ENCODE measurements around the gene THOP1. TPM values are rescaled to one million over a fixed set of nuclear protein-coding genes. Genes with fewer than 3 reads are reported as not detected.

The THOP1 gene
- total RNA-seq, 1 donor from 2014 or later, result 29.3 TPM

DNA sequence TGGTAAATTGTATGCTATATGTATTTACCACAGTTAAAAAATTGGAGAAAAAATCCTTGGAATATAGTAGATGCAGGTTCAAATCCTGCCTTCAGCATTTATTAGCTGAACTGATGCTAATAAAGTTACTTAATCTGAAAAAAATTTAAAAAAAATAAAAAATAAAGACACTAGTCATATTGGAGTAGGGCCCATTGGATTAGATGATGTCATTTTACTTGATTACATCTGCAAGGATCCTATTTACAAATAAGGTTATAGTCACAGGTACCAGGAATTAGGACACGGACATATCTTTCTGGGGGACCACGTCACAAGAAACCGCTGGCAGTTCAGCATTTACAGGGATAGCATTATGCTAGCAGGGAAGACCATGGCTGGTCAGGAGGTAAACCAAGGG is 62.2 kb downstream of the THOP1 start:
- H3K27ac ChIP-seq, result no peak overlapping the region
- no peak overlapping the region for H3K4me3 ChIP-seq
- ATAC-seq (no peak), DNase-seq (no peak)
- H3K9me3 ChIP-seq, result peaks cover 7% of the 10 kb centered on the region
- intact Hi-C loops (cut with DNase I), result no loop called here
- H3K4me1 ChIP-seq, result peaks cover 5% of the 10 kb centered on the region
- TF ChIP-seq, protein P1, sequence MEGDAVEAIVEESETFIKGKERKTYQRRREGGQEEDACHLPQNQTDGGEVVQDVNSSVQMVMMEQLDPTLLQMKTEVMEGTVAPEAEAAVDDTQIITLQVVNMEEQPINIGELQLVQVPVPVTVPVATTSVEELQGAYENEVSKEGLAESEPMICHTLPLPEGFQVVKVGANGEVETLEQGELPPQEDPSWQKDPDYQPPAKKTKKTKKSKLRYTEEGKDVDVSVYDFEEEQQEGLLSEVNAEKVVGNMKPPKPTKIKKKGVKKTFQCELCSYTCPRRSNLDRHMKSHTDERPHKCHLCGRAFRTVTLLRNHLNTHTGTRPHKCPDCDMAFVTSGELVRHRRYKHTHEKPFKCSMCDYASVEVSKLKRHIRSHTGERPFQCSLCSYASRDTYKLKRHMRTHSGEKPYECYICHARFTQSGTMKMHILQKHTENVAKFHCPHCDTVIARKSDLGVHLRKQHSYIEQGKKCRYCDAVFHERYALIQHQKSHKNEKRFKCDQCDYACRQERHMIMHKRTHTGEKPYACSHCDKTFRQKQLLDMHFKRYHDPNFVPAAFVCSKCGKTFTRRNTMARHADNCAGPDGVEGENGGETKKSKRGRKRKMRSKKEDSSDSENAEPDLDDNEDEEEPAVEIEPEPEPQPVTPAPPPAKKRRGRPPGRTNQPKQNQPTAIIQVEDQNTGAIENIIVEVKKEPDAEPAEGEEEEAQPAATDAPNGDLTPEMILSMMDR (IDR thresholded peaks at IDR 0.05), result no peak
- peaks cover 18% of the 10 kb centered on the region for H3K36me3 ChIP-seq
- H3K27me3 ChIP-seq, result no peaks in the 10 kb centered on the region

DNA sequence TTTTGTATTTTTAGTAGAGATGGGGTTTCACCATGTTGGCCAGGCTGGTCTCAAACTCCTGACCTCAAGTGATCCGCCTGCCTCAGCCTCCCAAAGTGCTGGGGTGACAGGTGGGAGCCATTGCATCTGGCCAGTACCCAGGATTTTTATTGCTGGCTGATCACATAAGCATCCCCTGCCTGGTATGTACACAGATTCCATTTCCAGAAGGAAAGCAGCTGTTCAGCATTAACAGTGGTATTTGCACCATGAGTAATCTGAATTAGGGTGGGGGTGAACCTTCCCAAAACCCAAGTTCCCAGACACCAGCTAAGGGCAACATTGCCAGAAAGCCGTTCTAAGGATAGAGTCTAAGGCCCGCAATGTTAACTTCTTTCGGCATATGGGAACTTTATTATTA is 63.3 kb downstream of the THOP1 start:
- intact Hi-C loops (cut with DNase I), result no loop called here
- ATAC-seq (no peak), DNase-seq (no peak)
- Histone ChIP-seq H3K36me3 (peaks cover 29% of the 10 kb centered on the region), H3K4me1 (no peaks in the 10 kb centered on the region), H3K9me3 (peaks cover 18% of the 10 kb centered on the region), H3K4me3 (no peak overlapping the region), H3K27ac (no peak overlapping the region), H3K27me3 (no peaks in the 10 kb centered on the region)
- TF ChIP-seq, protein P1 (IDR thresholded peaks at IDR 0.05), result no peak

- TF ChIP-seq, protein P1 (IDR thresholded peaks at IDR 0.05), result no peak
Measured at GRCh38 chr19:2850256-2850925, 65.1 kb downstream of the THOP1 start.

GRCh38 chr19:2852598-2852997 is 67.3 kb downstream of the THOP1 start:
- ATAC-seq (no peak), DNase-seq (no peak)
- Histone ChIP-seq H3K4me1 (no peaks in the 10 kb centered on the region), H3K27ac (no peak overlapping the region), H3K27me3 (no peaks in the 10 kb centered on the region), H3K9me3 (peaks cover 37% of the 10 kb centered on the region), H3K36me3 (peaks cover 38% of the 10 kb centered on the region), H3K4me3 (no peak overlapping the region)
- intact Hi-C loops (cut with DNase I), result no loop called here
- TF ChIP-seq, protein P1 (IDR thresholded peaks at IDR 0.05), result no peak

More at GRCh38 chr19:2850256-2850925, 65.1 kb downstream of the THOP1 start:
- Histone ChIP-seq H3K4me3 (no peak overlapping the region), H3K9me3 (peaks cover 32% of the 10 kb centered on the region), H3K27ac (no peak overlapping the region), H3K36me3 (peaks cover 38% of the 10 kb centered on the region), H3K27me3 (no peaks in the 10 kb centered on the region), H3K4me1 (no peaks in the 10 kb centered on the region)
- intact Hi-C loops (cut with DNase I), result no loop called here
- no peak for DNase-seq
- no peak for ATAC-seq

DNA sequence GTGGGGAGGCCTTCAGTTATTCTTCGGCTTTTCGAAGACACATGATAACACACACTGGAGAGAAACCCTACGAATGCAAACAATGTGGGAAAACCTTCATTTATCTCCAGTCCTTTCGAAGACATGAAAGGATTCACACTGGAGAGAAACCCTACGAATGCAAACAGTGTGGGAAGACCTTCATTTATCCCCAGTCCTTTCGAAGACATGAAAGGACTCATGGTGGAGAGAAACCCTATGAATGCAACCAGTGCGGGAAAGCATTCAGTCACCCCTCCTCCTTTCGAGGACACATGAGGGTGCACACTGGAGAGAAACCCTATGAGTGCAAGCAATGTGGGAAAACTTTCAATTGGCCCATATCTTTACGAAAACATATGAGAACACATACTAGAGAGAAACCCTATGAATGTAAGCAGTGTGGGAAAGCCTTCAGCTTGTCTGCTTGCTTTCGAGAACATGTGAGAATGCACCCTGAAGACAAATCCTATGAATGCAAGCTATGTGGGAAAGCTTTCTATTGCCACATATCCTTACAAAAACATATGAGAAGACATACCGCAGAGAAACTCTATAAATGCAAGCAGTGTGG is 67.8 kb downstream of the THOP1 start:
- TF ChIP-seq, protein P1 (IDR thresholded peaks at IDR 0.05), result no peak
- Histone ChIP-seq H3K9me3 (peaks cover 37% of the 10 kb centered on the region), H3K36me3 (peaks cover 38% of the 10 kb centered on the region), H3K27me3 (no peaks in the 10 kb centered on the region), H3K4me3 (no peak overlapping the region), H3K4me1 (no peaks in the 10 kb centered on the region), H3K27ac (no peak overlapping the region)
- DNase-seq, result no peak
- ATAC-seq, result no peak
- intact Hi-C loops (cut with DNase I), result no loop called here

All from upper lobe of right lung (tissue), 1 donor.